Left cardiac atrium (tissue), 4 donors: ENCODE results near the gene ABCC3. TPM values are rescaled to one million over a fixed set of nuclear protein-coding genes. Genes with fewer than 3 reads are reported as not detected.
A peak's percentile ranks its signal among the peaks of the same experiment; 100 is the strongest.

ENCODE experiments used
- ATAC-seq, 2 donors: fragments of 200-7000 bp; cut with Tn5 transposase; one replicate each; pipeline ENCODE4 v1.9.1; 2020; ENCODE audit warnings: mild to moderate bottlenecking in 2 of 2, moderate library complexity in 2 of 2
- DNase-seq: peaks from one replicate; pipeline ENCODE4 v3.0.0-alpha.2; 2020
- intact Hi-C, 2 donors: fragments of 100-400 bp; cut with DNase I; formaldehyde crosslinking; loops; one replicate each; pipeline versions ENCODE4 v1.14.1 to v1.15.1; 2022 to 2023
- total RNA-seq, 2 donors: library from RNA; stranded (reverse); fragmentation: NEBNext Ultra II Directional; extraction: Animal tissue kit (Norgen Biotek cat#: 25700); gene quantifications; one replicate each; pipeline ENCODE4 v1.2.1, GENCODE V29; 2021
- donor health status: DM: no; HTN: yes; CAD: no.
- donor health status: DM: no; HTN: yes; CAD: no; lungs with severe emphysema.
- donor health status: DM: yes; HTN: yes; CAD: no.
- donor health status: Dilated cardiomyopathy.

Gene ABCC3
- total RNA-seq, 2 donors from 2014 or later: 1.4 to 5.2 TPM

DNA sequence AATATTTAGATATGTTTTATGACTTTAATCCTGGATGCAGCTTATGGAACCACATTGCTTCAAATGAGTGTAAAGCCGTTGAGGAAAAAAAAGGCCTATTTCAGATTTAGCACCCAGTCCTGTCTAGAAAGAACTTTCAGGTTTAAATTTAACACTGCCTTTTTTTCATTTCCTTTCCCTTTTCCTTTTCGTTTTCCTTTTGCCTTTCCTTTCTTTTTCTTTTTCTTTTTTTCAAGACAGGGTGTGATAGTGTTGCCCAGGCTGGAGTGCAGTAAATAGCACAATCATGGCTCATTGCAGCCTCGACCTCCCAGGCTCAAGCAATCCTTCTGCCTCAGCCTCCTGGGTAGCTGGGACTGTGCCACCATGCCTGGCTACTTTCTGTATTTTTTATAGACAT is 100.6 kb downstream of the ABCC3 start:
- intact Hi-C loops: no loop called here
- ATAC-seq: no peak
- DNase-seq: no peak

DNA sequence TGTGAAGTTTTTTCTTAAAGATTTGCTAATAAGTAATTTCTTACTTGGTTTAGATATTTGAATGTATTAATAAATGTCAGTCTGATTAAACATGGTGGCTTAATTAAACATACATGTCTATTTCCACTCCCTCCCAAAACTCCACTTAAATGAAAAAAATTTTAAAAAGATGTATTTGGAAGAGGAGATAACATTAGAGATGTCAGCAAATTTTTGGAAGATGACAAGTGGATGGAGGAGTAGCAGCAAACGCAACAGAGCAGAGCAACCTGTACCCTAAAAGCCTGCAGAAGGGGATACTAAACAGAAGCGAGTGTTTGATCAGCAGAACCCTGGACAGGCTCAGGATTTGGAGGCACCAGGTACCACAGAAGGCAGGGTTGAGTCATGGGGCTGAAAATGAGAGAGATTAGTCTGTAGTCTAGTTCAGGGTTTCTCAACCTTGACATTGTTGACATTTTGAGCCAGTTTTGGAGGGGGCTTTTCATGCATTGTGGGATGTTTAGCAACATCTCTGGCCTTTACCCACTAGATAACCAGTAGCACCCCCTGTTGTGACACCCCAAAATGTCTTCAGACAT is 102.5 kb downstream of the ABCC3 start:
- ATAC-seq (peak in 1 of 2 donors; percentile 46), DNase-seq (no peak)
- intact Hi-C loops: no loop called here

DNA sequence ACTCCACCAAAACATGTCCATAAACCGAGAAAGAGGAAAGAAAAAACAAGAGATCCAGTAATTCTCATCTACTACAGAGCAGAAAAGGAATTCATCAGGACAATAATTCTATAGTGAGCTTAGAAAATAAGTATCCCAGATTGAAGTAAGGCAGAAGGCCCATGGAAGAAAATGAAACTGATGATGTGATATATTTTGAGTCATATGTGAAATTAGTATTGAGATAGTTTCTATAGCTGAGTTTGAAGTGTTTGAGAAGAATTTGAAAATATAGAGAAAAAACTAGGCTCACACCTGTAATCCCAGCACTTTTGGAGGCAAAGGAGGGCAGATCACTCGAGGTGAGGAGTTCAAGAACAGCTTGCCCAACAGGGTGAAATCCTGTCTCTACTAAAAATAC is 104.4 kb downstream of the ABCC3 start:
- ATAC-seq: no peak
- DNase-seq: no peak
- intact Hi-C loops: no loop called here

Other genes starting within 250 kb of the ABCC3 start
- 10 to 100 TPM; 35.3 to 70.5 TPM for gene LRRC59, start 237.4 kb upstream of the ABCC3 start, total RNA-seq
- 10 to 100 TPM; 64.8 to 66.4 TPM for gene ACSF2, start 208.7 kb upstream of the ABCC3 start, total RNA-seq
- 1 to 10 TPM in 1 of 2 donors, under 1 TPM in 1; 0.37 to 1.1 TPM for gene CHAD, start 166.0 kb upstream of the ABCC3 start, total RNA-seq
- 10 to 100 TPM; 31.6 to 38.8 TPM for gene RSAD1, start 156.0 kb upstream of the ABCC3 start, total RNA-seq
- under 1 TPM; 0.39 to 0.59 TPM for gene MYCBPAP, start 126.4 kb upstream of the ABCC3 start, total RNA-seq
- gene EPN3, start 102.1 kb upstream of the ABCC3 start, total RNA-seq: 10 to 100 TPM in 1 of 2 donors, 1 to 10 TPM in 1; 7.0 to 16.1 TPM
- gene SPATA20, start 87.7 kb upstream of the ABCC3 start, total RNA-seq: 10 to 100 TPM; 41.0 to 41.1 TPM
- gene CACNA1G, start 74.2 kb upstream of the ABCC3 start, total RNA-seq: 1 to 10 TPM; 5.7 to 6.9 TPM
- 10 to 100 TPM; 43.8 to 45.4 TPM for gene ANKRD40, start 73.0 kb downstream of the ABCC3 start, total RNA-seq
- gene LUC7L3, start 84.7 kb downstream of the ABCC3 start, total RNA-seq: 10 to 100 TPM; 49.4 to 66.9 TPM
- not detected for gene ANKRD40CL, start 132.6 kb downstream of the ABCC3 start, total RNA-seq
- under 1 TPM; 0.15 to 0.50 TPM for gene WFIKKN2, start 200.7 kb downstream of the ABCC3 start, total RNA-seq
- 10 to 100 TPM; 57.9 to 63.2 TPM for gene TOB1, start 231.5 kb downstream of the ABCC3 start, total RNA-seq